DOHH2 (cell line): ENCODE data around the gene ITPKB.

Experiments
- H3F3A ChIP-seq: fragments of 200-600 bp; sonication (generic), shearing (Covaris generic); 2 replicates; pipeline ENCODE4 v1.6.0; 2016; ENCODE audit warnings: antibody characterized with exemption, mild to moderate bottlenecking; ENCODE audit not compliant: control insufficient read depth, insufficient read depth
- H3K27ac ChIP-seq: fragments of 200-600 bp; sonication (generic); 2 replicates; pipeline ENCODE4 v1.5.1; 2014; ENCODE audit warnings: low read depth, mild to moderate bottlenecking, low read length, moderate library complexity
- H3K27me3 ChIP-seq: fragments of 200-600 bp; sonication (generic); 2 replicates; pipeline ENCODE4 v1.6.1; 2014; ENCODE audit warnings: mild to moderate bottlenecking, low read length, mixed read lengths; ENCODE audit not compliant: control insufficient read depth
- H3K36me3 ChIP-seq: fragments of 200-600 bp; sonication (generic); 2 replicates; pipeline ENCODE4 v1.6.1; 2014; ENCODE audit warnings: mild to moderate bottlenecking, low read length, moderate library complexity, mixed read lengths; ENCODE audit not compliant: control insufficient read depth
- H3K4me1 ChIP-seq: fragments of 200-600 bp; sonication (generic); 2 replicates; pipeline ENCODE4 v1.6.1; 2014; ENCODE audit warnings: mild to moderate bottlenecking, low read length, mixed read lengths; ENCODE audit not compliant: control insufficient read depth
- H3K4me2 ChIP-seq: fragments of 200-600 bp; sonication (generic); 2 replicates; pipeline ENCODE4 v1.6.0; 2014; ENCODE audit warnings: mild to moderate bottlenecking, low read length, moderate library complexity
- H3K4me3 ChIP-seq: fragments of 200-600 bp; sonication (generic); 2 replicates; pipeline ENCODE4 v1.5.1; 2014; ENCODE audit warnings: mild to moderate bottlenecking, low read length, mixed read lengths
- H3K79me2 ChIP-seq: fragments of 200-600 bp; sonication (generic); 2 replicates; pipeline ENCODE4 v1.6.1; 2014; ENCODE audit warnings: mild to moderate bottlenecking, low read length, mixed read lengths; ENCODE audit not compliant: control insufficient read depth
- H3K9me2 ChIP-seq: fragments of 200-600 bp; sonication (generic); replicated peaks from 2 replicates; pipeline ENCODE4 v1.6.1; 2014; ENCODE audit warnings: mild to moderate bottlenecking, low read length, mixed read lengths; ENCODE audit not compliant: control insufficient read depth
- H3K9me3 ChIP-seq: fragments of 200-600 bp; sonication (generic); 2 replicates; pipeline ENCODE4 v1.6.1; 2014; ENCODE audit warnings: antibody characterized with exemption, low read length, mixed read lengths; ENCODE audit not compliant: control insufficient read depth, insufficient read depth
- H4K20me1 ChIP-seq: fragments of 200-600 bp; sonication (generic); 2 replicates; pipeline ENCODE4 v1.6.0; 2014; ENCODE audit warnings: low read depth, mild to moderate bottlenecking, antibody characterized with exemption, low read length, moderate library complexity; ENCODE audit not compliant: control insufficient read depth, insufficient read depth
- CTCF ChIP-seq: fragments of 200-600 bp; sonication (generic); IDR thresholded peaks from one replicate; pipeline ENCODE4 v1.5.1; 2014; ENCODE audit warnings: antibody characterized with exemption, mild to moderate bottlenecking, low read depth, low read length; ENCODE audit not compliant: poor library complexity, severe bottlenecking
- EZH2phosphoT487 ChIP-seq: fragments of 200-600 bp; sonication (generic); IDR thresholded peaks from 2 replicates; pipeline ENCODE4 v1.6.1; 2017; ENCODE audit warnings: borderline replicate concordance, mild to moderate bottlenecking, antibody characterized with exemption, low read length, moderate library complexity, mixed read lengths

The ITPKB gene

DNA sequence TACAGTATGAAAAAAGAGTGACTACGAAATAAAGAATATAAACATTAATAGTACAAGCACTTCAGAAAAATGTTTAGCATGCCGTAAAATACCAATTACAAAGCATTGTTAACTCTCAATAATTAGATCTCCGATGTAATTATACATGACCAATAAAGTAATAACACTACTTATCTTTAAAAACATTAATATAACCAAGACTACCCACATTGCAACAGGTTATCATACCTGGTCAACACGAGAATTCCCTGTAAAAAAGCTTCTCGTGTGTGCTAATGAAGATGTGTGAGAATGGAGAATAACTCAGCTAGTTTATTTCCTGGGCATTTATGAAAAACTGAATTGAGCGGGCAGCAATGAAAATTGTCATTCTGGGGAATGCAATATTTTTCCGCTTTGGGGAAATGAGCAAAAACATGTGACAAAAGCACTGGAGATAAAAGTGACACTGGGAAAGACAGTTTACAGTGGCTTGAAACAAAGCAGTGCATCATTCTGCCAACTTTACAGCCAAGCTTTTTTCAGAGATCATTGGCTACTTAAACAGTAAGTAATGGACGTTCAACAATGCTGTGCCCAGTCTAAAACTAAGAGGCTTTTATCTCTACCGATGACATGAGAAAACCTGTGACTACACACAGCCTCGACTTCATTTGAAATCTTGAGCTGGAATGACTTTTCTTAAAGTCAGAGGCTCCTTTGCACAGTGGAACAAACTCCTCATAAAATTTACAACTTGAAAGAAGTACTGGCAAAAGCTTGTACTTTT, 34.7 kb downstream of the ITPKB start:
- Histone ChIP-seq H4K20me1 (no peaks in the 10 kb centered on the region), H3K9me3 (no peaks in the 10 kb centered on the region), H3K4me3 (peak overlapping the region; percentile 79)

GRCh38 chr1:226702957-226703831, 35.9 kb downstream of the ITPKB start:
- Histone ChIP-seq H3K9me2 (no peaks in the 10 kb centered on the region), H3K27ac (peak overlapping the region; percentile 51), H3K9me3 (no peaks in the 10 kb centered on the region), H3K4me2 (peak overlapping the region; percentile 72), H4K20me1 (no peaks in the 10 kb centered on the region), H3K36me3 (peaks cover 72% of the 10 kb centered on the region), H3K4me3 (peak overlapping the region; percentile 79), H3K79me2 (peaks cover 95% of the 10 kb centered on the region), H3K4me1 (peaks cover 88% of the 10 kb centered on the region), H3F3A (peaks cover 14% of the 10 kb centered on the region), H3K27me3 (no peaks in the 10 kb centered on the region)
- TF ChIP-seq CTCF (peak; percentile 12), EZH2phosphoT487 (no peak)

More for the DNA sequence above, 34.7 kb downstream of the ITPKB start:
- TF ChIP-seq EZH2phosphoT487 (no peak), CTCF (no peak)
- Histone ChIP-seq H3K36me3 (peaks cover 72% of the 10 kb centered on the region), H3K79me2 (peaks cover 95% of the 10 kb centered on the region), H3K4me2 (peak overlapping the region; percentile 72), H3K27ac (peak overlapping the region; percentile 51), H3K9me2 (no peaks in the 10 kb centered on the region), H3K4me1 (peaks cover 88% of the 10 kb centered on the region), H3F3A (peaks cover 11% of the 10 kb centered on the region), H3K27me3 (no peaks in the 10 kb centered on the region)

GRCh38 chr1:226702318-226702956, 36.6 kb downstream of the ITPKB start:
- Histone ChIP-seq H3K79me2 (peaks cover 94% of the 10 kb centered on the region), H3F3A (peaks cover 19% of the 10 kb centered on the region), H3K4me1 (peaks cover 88% of the 10 kb centered on the region), H3K4me2 (peak overlapping the region; percentile 72), H3K4me3 (peak overlapping the region; percentile 79), H3K27me3 (no peaks in the 10 kb centered on the region), H4K20me1 (no peaks in the 10 kb centered on the region), H3K27ac (peak overlapping the region; percentile 51), H3K9me3 (no peaks in the 10 kb centered on the region), H3K9me2 (no peaks in the 10 kb centered on the region), H3K36me3 (peaks cover 70% of the 10 kb centered on the region)
- no peak for TF ChIP-seq EZH2phosphoT487
- no peak for TF ChIP-seq CTCF
